ELF-1 (cell line): ENCODE measurements around the gene BANF2.

ENCODE experiments used
- DNase-seq: peaks from one replicate; pipeline ENCODE4 v3.0.0-alpha.2; 2016; ENCODE audit warnings: low read depth, low spot score

Gene BANF2

DNA sequence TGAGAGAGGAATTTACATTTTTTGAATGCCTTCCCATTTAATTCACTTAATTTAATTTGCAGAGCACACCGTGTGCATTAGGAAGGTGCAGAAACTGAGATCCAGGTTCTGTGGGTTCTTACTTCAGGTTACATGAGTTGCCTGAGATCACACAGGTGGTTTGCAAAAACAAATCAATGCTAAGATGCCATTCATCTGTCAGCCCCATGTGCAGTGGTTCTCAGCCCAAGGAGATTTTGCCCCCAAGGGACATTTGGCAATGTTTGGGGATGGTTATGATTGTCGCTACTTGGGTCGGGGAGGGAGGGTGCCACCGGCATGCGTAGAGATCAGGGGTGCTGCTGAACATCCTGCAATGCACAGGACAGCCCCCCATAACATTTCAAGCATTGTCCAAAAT, 34.6 kb downstream of the BANF2 start:
- DNase-seq = no peak

GRCh38 chr20:17735206-17735804, 35.5 kb downstream of the BANF2 start:
- peak; percentile 47 for DNase-seq

- DNase-seq = no peak
These were observed 36.3 kb downstream of the BANF2 start for GRCh38 chr20:17735959-17736621.

- DNase-seq = no peak
These were observed 38.4 kb downstream of the BANF2 start for GRCh38 chr20:17738154-17738553.

- DNase-seq = no peak
These were observed 41.5 kb downstream of the BANF2 start for GRCh38 chr20:17741220-17741619.

DNA sequence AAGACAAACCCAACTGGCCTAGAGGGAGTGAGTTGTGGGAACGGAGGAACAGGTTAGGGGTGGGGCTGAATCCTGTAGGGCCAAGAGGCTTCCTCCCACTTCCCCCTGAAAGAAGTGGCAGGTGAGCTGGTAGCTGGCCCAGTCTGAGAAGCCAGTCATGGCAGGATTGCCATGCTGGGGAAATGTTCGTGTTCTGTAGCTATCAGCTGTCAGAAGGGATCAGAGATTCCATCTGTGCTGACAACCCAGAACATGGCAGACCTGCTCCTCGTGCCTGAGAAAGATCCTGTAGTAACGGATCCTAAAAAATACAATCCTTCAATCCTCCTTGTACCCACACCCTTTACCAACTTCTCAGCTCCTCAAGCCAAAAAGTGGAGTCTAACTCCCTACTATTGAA, 43.0 kb downstream of the BANF2 start:
- no peak for DNase-seq

DNA sequence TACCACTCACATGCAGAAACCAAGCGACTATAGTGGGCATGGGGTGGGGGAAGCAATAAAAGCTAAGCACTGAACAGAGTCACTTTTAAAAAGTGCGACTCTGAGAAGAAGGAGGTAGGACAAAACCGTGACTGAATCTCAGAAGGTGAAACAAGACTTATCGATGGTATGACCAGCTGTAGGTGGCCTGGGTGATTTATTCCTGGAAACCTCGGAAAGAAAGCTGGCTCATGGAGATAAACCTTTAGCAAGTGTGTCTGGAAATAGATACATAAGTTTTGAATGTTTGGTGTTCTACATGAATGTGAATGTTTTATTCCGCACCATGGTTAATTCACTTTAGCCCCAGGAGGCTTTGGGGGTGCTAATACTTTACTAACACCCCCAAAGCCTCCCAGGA, 43.9 kb downstream of the BANF2 start:
- no peak for DNase-seq

- no peak for DNase-seq
These were observed 47.7 kb downstream of the BANF2 start for GRCh38 chr20:17747431-17747846.

GRCh38 chr20:17748279-17748678, 48.5 kb downstream of the BANF2 start:
- DNase-seq = no peak

DNA sequence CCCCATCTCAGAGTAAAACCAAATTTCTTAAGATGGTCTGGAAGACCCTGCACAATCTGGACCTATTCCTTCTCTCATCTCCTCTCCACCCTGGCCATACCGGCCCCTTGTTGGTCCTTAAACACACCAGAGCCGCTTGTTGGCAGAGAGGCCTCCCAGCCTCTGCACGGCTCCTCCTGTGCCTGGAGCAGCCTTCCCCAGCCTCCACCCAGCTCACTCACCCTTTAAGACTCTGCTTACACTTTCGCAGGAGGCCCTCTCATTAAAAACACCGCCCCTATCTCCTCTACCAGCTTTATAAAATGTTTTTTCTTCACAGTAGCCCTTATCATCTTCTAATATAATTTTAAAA, 49.8 kb downstream of the BANF2 start:
- no peak for DNase-seq

DNA sequence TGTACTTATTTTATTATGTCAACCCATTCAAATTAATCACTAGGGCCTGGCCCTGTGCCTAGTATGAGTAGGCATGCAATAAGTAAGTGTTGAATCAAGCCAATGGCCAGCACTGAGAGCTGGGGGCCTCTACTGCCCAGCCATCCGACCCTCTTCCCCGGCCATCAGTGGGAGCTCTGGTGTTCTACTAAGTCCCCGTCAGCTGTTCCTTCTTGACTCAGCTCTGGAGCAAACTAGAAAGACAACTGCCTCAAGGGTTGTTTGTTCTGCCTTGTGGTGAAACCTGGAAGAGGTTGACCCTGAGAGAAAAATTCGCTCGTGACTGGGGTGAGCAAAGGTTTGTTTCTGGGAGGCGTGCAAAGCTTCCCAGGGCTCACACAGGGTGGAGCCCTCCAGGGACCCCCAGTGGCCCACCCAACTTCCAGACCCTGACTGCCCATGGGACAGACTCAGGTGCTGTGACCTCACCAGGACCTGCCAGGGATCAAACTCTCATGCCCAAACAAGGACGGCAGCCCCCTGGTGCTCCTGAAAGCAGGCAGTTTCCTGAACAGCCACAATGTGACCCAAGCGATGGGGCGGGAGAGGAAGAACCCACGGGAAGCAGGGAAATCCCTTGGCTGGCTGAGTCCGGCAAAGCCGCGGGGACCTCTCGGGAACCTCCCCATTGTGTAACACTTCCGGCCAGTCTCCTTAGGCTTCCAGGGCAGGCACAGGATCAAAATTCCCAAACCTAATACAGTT, 50.4 kb downstream of the BANF2 start:
- peak; percentile 26 for DNase-seq

DNA sequence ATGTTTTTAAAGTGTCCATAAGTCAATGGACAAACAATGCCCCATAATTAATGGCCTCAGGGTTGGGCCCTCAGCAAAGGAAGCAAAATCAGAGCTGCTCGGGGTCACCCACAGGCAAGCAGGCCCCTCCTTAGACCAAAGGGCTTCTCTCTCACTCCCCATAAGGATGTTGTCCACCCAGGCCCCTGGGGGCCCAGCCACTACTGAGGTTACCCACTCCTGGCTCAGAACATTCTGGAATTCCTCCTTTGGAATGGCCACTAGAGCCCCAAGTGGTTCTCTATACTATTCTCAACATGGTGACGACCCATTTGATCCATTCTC, 50.9 kb downstream of the BANF2 start:
- no peak for DNase-seq

DNA sequence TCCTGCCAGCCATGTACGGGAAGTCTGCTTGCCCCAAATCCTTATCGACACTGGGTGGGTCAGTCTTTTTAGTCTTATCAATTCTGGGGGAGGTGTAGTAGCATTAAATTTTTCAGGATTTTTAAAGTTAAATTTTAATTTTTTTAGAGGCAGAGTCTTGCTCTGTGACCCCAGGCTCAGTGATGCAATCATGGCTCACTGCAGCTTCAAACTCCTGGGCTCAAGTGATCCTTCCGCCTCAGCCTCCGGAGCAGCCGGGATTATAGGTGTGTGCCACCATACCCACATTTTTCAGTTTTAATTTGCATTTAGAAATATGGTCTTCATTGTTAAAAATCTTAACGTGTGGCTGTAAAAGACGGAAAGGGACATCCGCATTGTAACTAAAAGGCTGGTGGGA, 51.9 kb downstream of the BANF2 start:
- DNase-seq = no peak

GRCh38 chr20:17752459-17752858, 52.7 kb downstream of the BANF2 start:
- no peak for DNase-seq

DNA sequence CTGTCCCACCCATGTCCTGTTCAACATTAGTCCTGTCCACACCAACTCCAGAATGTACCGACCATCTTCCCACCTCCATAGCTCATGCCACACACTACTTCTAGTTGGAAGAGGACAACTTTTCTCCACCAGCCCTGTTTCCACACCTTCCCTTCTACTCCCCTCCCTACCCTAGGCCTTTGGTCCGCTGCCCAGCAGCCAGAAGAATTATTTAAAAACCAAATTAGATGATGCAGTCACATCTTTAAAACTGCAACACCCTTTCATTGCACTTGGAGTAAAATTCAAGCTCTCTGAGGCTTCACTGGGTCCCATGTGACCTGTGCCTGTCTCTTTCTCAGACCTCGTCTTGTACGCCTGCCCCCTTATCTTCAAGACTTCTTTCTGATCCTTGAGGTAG, 53.8 kb downstream of the BANF2 start:
- DNase-seq = no peak

DNA sequence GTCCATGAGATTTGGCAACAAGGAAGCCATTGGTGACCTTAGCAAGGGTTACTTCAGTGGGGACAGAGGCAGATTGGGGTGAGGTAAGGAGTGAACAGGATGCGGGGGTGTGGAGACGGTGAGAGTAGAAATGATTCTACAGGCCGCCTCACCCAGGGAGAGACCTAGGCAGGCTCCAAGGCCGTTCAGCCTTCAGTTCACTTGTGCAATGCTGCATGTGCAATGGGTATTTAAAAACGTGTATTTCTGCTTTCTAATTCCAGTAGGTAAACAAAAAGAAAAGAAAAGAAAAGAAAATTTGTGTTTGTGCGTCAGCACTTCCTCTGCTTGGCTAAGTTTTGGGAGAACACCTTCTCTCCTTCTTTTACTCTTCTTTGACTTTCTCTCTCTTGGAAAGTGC, 56.8 kb downstream of the BANF2 start:
- no peak for DNase-seq

GRCh38 chr20:17757496-17757895, 57.7 kb downstream of the BANF2 start:
- DNase-seq = no peak

- no peak for DNase-seq
These were observed 58.2 kb downstream of the BANF2 start for GRCh38 chr20:17758010-17758409.

- DNase-seq = no peak
These were observed 58.7 kb downstream of the BANF2 start for GRCh38 chr20:17758512-17758911.

DNA sequence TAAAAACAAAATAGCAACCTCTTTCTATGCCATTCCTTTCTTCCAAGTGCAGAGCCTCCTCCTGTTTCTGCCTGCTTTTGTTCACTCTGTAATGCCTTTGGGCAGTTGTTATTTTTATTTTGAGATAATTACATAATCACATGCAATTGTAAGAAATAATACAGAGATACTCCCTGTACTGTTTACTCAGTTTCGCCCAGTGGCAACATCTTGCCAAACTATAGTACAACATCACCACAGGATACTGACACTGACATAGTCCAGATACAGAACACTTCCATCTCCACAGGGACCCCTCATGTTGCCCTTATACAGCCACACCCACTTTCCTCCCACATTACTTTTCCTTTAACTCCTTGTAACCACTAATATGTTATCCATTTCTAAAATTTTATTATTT, 59.7 kb downstream of the BANF2 start:
- DNase-seq = no peak

GRCh38 chr20:17761604-17762003, 61.8 kb downstream of the BANF2 start:
- DNase-seq = peak; percentile 34

DNA sequence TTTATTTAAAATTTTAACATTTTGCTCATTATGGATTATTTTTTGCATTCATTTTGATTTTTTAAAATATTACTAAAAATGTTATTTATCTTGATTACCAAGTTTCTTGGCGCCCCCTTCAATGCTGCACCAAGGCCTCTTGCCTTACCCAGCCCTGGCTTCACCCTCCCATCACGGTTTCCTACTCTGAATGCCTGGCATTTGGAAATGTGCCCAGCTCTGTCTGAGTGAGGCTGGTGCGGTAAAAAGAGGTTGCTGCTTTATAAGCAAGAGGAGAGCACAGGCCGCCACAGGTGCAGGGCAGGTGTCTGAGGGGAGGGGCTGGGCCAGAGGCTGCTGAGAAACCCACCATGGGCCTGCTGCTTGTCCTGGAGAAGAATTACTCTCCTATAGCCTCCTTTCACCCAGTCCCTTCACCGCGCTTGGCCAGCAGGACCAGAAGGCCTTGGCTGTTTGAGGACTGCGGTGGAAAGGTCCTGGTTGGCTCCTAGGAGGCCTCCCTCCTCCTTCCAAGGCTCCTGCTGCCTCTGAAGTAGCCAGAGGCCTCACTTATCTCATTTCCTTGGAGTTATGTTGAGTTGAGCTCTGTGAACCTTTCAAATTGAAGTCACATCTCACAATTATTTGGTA, 62.6 kb downstream of the BANF2 start:
- no peak for DNase-seq
